ENCODE results near the gene IDS.
"Not testable (repeated sequence)": the region's sequence is repeated elsewhere in the genome, so short reads cannot be mapped to it uniquely, and the experiment has no call there.

Gene IDS

GRCh38 chrX:149526318-149527033 is 21.4 kb upstream of the IDS start:
- DNase-seq (ENCODE audit: low read depth in 2 of 2), result not testable (repeated sequence)

DNA sequence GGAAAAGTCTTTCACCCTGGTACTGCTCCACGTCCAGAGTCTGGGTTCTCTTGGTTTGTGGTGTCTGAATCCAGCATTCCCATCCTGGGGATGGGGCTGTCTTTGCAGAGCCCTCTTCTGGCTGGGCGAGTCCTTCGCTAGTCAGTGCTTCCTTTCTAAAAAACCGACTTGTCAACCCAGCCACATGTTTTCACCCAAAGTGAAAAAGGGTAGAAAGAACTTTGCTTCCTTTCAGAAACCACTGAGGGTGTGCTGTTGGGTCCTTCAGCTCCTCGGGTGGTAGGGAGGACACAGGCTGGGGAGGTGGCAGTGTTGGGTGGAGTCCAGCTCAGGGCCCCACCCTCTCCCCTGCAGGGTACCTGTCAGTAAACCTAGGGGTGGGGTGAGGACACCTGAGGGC is 20.8 kb upstream of the IDS start:
- not testable (repeated sequence) for DNase-seq (ENCODE audit: low read depth in 2 of 2)

DNA sequence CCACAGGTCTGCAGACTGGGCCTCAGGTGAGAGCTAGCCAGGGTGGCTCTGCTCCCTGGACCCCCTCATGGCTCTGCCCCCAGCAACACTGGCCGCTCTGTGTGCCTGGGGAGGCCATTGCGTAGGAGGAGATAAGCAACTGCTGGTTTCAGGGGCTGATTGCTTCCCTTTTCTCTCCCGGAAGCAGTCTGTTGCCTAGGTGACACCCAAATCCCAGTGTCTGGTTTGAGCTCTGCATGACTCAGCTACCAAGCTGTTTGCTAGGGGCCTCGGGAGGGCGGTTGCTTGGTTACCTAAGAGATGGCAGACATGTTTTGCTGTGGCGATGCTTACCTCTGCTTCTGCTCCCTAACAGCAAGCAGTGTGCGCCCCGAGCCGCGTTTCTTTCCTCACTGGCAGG is 20.3 kb upstream of the IDS start:
- peak in 1 of 2 donors; percentile 40 for DNase-seq (ENCODE audit: low read depth in 2 of 2)

DNA sequence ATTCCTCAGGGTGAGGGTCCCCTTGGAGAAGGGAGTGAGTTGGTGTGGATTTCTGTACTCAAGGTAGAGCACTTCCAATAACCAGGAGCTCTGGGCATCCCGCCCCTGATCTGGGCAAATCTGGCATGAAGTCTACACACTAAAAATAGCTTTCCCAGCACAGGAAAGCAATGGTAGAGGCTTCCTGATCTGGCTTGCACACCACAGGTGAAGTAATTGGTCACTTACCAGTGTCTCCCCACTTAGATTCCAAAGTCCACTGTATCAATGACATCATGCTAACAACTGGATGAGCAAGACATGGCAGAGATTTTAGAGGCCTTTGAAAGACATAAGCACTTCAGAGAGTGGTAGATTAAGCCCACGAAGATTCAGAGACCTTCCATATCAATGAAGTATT is 17.8 kb upstream of the IDS start:
- DNase-seq (ENCODE audit: low read depth in 2 of 2), result no peak

DNA sequence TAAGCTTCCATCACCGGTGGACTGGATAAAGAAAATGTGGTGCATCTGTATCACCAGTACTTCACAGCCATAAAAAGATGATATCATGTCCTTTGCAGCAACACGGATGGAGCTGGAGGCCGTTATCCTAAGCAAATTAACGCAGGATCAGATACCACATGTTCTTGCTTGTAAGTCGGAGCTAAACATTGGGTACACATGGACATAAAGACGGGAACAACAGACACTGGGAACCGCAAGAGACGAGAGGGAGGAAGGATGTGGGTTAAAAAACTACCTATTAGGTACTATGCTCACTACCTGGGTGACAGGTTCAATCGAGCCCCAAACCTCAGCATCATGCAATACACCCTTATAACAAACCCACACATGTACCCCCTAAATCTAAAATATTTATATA is 16.3 kb upstream of the IDS start:
- no peak for DNase-seq (ENCODE audit: low read depth in 2 of 2)

GRCh38 chrX:149520636-149521277 is 15.7 kb upstream of the IDS start:
- DNase-seq (ENCODE audit: low read depth in 2 of 2), result not testable (repeated sequence)

DNA sequence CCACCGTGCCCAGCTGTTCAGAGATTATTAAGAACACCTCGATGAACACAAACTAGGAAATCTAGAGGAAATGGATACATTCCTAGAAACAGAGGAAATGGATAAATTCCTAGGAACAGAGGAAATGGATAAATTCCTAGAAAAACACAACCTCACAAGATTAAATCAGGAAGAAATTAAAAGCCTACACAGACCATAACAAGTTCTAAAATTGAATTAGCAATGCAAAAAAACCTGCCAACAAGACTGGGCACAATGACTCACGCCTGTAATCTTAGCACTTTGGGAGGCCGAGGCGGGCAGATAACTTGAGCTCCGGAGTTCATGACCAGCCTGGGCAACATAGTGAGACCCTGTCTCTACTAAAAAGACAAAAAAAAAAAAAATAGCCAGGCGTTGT is 13.1 kb upstream of the IDS start:
- DNase-seq (ENCODE audit: low read depth in 2 of 2), result no peak

GRCh38 chrX:149517308-149517707 is 12.2 kb upstream of the IDS start:
- no peak for DNase-seq (ENCODE audit: low read depth in 2 of 2)

DNA sequence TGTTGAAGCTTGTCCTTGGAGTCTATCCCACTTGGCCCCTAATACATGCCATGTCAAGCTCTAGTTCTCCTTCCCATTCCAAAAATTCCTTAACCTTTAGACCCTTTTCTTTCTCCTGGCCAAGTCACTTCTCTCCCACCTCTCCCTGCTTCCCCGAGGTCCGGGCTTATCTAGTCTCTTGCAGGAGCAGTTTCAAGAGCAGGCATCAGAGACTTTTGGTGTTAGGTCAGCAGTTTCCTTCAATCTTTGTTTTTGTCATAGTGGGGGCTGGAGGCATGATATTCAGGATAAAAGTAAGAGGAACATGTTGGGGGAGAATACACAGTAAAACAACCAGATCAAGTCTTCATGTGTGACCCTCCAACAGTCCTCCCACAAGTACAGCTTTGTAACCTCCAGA is 11.5 kb upstream of the IDS start:
- no peak for DNase-seq (ENCODE audit: low read depth in 2 of 2)

GRCh38 chrX:149515954-149516602 is 11.0 kb upstream of the IDS start:
- no peak for DNase-seq (ENCODE audit: low read depth in 2 of 2)

- no peak for DNase-seq (ENCODE audit: low read depth in 2 of 2)
Measured at GRCh38 chrX:149513825-149514428, 8.8 kb upstream of the IDS start.

DNA sequence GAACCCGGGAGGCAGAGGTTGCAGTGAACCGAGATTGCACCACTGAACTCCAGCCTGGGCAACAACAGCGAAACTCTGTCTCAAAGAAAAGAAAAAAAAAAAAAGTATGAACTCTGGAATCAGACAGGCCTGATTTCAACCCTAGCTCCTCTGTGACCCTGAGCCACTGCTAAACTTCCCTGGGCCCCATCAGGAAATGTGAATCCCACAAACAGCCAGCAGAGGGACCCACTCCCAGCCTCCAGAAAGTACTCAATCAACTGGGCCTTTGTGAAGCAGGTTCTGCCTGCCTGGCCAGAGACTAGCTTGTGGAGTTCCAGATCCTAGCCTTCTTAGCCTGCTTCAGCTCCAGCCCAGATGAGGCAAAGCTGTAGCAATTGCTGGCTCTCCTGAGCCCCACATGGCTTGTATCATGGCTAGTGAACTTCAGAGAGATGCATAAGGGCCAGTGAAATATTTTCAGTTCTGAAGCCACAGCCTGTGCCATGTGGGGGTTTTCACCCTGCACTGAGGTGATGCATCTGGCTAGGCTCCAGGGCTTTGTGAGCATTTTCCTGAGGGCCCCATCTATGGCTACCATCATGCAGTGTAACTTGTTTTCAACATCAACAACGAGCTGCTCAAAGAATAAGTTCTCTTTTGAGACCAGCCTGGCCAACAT is 7.2 kb upstream of the IDS start:
- DNase-seq (ENCODE audit: low read depth in 2 of 2), result peak in 1 of 2 donors; percentile 37

DNA sequence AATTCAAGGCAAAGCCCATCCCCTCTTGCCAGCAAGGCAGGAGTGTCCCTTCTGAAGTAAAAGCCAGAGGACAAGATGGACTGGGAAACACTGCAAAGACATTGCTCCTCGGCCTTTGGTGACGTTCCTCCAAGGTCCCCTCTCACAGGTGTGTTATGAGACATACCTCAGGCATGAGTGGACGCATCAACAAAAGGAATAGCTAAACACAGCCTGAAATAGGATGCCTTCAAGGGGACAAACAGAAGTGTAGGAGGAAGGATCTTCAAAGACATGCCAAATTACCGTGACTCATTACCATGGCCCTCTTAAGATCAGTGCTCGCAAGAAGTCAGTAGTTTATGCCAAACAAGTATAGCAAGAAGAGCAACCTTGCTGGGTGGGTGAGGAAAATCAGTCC is 6.0 kb upstream of the IDS start:
- DNase-seq (ENCODE audit: low read depth in 2 of 2), result no peak

- no peak for DNase-seq (ENCODE audit: low read depth in 2 of 2)
Measured at GRCh38 chrX:149510386-149510785, 5.3 kb upstream of the IDS start.

DNA sequence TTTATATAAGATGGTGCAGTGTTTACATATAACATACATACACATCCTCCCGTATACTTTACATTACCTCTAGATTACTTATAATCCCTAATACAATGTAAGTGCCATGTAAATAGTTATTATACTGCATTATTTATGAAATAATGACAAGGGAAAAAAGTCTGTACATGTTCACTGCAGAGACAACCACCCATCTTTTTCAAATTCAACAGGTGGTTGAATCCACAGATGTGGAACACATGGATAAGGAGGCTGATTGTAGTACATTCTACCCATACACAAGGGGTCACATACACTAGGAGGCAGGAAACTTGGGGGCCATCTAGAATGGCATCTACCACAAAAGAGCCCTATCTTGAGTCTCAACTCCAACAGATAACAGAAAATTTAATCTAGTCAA is 3.4 kb upstream of the IDS start:
- DNase-seq (ENCODE audit: low read depth in 2 of 2), result no peak

GRCh38 chrX:149506349-149506748 is 1.2 kb upstream of the IDS start:
- DNase-seq (ENCODE audit: low read depth in 2 of 2), result no peak

GRCh38 chrX:149505671-149506070 is 565 bp upstream of the IDS start:
- DNase-seq (ENCODE audit: low read depth in 2 of 2), result no peak

- peak; percentile 47 to 60 for DNase-seq (ENCODE audit: low read depth in 2 of 2)
Measured at GRCh38 chrX:149504226-149504914, 736 bp downstream of the IDS start.

DNA sequence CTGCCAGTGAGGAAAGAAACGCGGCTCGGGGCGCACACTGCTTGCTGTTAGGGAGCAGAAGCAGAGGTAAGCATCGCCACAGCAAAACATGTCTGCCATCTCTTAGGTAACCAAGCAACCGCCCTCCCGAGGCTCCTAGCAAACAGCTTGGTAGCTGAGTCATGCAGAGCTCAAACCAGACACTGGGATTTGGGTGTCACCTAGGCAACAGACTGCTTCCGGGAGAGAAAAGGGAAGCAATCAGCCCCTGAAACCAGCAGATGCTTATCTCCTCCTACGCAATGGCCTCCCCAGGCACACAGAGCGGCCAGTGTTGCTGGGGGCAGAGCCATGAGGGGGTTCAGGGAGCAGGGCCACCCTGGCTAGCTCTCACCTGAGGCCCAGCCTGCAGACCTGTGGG is 1.7 kb downstream of the IDS start:
- peak in 1 of 2 donors; percentile 32 for DNase-seq (ENCODE audit: low read depth in 2 of 2)

DNA sequence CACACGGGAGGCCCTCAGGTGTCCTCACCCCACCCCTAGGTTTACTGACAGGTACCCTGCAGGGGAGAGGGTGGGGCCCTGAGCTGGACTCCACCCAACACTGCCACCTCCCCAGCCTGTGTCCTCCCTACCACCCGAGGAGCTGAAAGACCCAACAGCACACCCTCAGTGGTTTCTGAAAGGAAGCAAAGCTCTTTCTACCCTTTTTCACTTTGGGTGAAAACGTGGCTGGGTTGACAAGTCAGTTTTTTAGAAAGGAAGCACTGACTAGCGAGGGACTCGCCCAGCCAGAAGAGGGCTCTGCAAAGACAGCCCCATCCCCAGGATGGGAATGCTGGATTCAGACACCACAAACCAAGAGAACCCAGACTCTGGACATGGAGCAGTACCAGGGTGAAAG is 2.2 kb downstream of the IDS start:
- not testable (repeated sequence) for DNase-seq (ENCODE audit: low read depth in 2 of 2)

DNA sequence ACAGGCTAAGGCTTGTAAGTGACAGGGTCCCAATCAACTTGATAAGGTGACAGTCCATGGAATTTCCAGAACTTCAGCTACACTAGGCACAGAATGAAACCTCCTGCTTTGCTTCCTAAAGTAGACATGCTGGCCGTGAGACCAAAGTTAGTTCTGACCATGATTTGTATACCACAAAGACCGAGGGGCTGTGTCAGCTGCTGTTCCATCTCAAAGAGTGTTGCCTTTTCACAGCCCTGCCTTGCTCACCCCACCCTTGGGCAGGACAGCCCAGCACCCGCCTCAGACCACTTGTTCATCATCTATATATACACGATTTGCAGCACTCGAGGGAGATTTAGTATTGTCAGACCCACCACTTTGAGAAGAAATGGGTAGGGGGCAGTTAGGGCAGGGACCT is 5.3 kb downstream of the IDS start:
- DNase-seq (ENCODE audit: low read depth in 2 of 2), result no peak

DNA sequence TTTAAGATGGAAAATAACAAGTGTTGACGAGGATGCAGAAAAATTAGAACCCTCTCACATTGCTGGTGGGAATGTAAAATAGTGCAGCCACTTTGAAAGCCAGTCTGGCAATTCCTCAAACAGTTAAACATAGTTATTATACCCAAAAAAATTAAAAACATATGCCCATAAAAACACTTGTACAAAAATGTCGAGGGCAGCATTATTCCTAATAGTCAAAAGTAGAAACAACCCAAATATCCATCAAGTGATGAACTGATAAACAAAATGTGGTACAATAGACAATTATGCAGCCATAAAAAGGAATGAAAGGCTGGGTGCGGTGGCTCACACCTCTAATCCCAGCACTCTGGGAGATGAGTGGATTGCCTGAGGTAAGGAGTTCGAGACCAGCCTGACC is 6.3 kb downstream of the IDS start:
- no peak for DNase-seq (ENCODE audit: low read depth in 2 of 2)
